ENCODE data around the gene IPPK.

Gene IPPK, protein sequence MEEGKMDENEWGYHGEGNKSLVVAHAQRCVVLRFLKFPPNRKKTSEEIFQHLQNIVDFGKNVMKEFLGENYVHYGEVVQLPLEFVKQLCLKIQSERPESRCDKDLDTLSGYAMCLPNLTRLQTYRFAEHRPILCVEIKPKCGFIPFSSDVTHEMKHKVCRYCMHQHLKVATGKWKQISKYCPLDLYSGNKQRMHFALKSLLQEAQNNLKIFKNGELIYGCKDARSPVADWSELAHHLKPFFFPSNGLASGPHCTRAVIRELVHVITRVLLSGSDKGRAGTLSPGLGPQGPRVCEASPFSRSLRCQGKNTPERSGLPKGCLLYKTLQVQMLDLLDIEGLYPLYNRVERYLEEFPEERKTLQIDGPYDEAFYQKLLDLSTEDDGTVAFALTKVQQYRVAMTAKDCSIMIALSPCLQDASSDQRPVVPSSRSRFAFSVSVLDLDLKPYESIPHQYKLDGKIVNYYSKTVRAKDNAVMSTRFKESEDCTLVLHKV

DNA sequence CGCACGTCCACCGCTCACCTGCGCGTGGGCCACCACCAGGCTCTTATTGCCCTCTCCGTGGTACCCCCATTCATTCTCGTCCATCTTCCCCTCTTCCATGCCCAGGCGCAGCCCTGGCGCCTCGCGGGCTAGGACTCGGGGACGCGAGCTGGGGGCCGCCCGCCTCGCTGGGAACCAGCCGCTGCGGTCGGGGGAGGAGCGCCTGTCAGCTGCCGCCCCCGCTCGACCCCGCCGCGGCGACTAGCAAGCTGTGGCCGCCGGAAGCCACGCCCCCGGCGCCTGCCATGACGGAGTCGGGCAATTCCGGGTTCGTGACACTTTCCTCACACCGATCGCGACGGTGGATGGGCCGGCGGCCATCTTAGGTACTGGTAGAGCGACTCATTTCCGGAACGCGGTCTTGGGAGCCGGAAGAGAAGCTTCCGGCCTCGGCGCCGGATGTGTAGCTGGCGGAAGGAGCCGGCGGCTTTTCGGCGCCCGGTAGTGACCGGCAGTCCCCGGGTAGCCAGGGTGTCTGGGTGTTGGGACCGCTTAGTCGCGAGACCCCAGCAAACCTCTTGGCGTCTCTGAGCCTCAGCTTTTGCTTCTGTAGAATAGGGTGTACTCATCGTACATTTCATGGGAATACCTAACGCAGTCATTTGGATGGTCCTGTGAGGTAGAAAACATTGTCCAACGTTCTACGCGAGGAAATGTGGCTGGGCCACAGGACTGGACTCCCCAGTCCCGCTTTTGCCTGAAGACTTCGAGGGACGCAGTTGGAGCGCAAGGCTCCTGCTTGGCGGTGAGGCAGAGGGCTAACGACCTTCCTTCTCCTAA is at the start of gene IPPK:
Gene IPPK, minus strand, starts transcription at position 242 of the 819 bp plus-strand sequence. Its CDS starts 143 bp downstream, at position 99.
- peak; percentile 97 for DNase-seq (ENCODE audit: low read depth)

DNA sequence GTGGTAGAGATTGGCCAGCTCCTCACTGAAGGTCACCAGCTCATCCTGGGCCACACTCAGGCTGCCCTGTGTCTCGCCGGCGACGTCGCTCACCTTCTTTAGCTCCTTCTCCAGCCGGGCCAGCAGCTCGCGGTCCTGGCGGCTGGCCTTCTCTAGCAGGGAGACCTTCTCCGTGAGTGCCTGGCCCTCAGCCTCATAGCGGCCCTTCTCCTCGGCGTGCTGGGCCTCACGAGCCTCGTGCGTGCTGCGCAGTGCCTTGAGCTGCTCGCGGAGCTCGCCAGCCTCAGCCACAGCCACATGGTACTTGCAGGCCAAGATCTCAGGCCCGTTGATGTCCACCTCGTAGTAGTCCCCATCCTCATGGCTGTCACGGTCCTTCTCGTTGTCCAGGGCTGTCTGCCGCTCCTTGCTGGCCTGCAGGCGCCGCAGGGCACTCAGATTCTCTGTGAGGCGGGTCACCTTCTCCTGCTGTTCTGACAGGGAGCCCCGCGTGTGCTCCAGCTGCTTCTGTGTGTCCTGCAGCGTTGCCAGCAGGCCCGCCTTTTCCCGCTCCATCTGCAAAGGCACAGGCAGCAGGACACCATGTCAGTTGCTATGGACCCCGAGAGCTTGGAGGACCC is 49.2 kb upstream of the IPPK start:
- DNase-seq (ENCODE audit: low read depth), result no peak

DNA sequence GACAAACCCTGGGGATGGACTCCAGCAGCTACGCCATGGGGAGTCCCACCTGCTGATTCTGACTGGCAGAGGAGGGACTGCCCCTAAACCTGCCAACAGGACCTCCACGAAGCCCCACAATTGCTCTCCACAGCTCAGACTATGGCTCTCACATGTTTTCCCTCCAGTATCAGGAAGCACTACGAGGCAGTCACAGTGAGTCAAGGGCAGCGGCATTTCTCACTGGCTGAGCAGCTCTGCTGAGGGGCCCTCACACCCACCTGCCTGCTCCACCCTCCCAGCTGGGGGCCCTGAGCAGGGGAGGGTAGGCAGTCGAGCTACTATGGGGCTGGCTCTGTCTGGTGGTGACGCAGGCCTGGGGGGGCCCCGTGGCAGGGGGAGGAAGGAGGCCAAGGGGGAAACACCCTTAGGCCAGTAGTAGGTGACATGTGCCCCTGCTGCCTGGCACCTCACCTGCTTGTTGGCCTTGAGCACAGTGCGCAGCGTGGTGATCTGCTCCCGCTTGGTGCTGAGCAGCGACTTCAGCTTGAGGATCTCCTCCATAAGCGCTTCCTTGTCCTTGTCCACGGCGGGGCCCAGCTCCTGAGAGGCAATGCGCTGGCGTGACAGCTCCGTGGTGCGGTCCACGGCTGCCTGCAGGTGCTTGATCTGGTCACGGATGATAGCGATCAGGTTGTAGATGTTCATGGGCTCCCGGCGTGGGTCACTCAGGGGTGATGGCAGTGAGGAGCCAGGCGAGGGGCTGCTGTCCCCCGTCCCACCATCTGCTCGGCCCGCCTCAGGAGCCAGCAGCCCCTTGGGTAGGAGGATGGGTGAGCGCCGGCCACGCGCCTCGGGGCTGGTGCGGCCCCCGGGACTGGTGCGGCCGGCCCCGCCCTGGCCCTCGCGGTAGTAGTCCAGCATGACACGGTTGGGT is 48.4 kb upstream of the IPPK start:
- DNase-seq (ENCODE audit: low read depth), result no peak

DNA sequence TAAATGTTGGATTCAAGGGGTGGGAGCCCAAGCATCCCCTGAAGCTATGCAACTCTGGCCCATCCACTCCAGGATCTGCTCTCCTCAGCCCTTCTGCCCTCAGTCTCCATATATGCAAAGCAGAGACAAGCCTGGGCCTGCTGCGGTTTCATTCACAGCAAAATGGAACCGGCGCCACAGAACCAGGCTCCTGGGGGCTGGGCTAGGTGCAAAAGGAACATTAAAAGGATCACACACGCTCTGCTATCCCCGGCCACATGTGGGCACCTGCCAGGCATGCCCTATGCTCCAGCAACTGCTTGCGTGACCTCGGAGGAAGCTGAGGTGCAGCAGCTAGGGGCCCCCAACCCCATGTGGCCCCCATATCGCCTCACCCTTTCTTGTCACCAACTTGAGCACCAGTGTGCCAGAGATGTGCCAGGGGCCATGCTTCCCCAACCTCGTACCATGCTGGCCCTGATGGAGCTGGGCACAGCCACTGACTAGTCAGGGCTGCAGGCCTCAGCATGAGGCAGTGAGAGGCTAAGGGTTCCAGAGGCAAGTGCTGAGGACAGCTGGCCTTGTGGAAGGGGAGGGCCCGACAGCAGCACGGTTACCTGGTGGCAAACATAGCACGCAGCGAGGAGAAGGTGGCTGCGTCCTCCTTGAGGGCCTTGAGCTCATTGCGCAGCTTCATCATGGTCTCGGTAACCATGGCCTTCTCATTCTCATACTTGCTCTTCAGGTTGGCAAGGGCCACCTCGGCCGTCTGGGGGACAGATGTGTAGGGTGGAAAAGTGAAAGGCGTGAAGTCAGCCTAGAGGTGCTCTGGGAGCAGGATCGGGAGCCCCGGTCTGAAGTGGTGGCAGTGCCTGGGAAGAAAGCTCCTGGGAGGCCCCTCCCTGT is 47.5 kb upstream of the IPPK start:
- DNase-seq (ENCODE audit: low read depth), result no peak

DNA sequence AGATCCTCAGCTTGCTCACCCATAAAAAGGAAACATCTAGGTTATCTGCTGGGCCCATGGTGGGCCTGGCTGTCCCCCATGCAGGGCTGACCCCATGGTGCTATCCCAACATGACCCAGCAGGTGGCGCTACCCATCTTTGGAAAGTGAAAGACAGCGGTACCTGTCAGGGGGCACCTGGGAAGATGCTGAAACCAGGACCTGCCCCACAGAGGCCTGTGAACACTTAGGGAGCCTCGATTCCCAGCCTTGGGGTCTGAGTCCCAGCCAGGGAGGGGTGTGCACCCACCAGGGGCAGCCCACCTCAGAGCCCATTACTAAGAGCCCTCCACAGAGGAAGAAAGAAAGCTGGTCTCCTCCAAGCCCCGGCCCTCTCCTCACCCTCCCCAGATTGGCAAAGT is 46.6 kb upstream of the IPPK start:
- peak; percentile 74 for DNase-seq (ENCODE audit: low read depth)

DNA sequence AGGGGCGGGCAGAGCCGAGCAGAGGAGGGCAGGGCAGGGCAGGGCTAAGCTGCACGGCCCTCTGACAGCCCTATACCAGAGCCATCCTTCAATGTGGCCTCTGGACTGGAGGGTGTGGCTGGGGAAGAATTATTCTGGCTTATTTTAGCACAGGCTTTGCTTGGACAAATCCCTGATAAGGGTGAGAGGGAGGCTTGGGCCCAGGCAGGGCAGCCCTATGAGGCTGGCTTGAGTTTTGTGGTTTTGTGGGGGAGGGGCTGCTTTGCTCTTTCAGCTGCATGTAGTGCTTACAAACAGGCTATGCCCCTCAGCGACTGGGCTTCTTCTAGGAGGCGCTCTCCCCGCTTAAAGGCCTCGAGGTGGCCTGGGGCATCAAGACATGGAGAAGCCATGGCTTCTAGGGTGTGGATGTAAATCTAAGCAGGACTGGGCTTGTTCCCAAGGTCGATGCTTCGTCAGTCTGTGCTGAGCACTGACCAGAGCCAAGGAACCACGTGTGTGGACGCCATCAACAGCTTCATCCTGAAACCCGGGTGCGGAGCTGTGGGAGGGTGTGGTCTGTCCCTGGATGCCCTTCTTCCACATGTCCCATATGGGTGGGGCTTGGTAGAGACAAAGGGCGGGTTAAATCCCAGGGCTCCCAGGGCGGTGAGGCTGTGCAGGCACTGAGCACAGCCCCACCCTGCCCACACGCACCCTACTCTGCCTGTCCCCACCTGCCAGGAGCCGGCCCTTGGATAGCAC is 45.7 kb upstream of the IPPK start:
- no peak for DNase-seq (ENCODE audit: low read depth)

DNA sequence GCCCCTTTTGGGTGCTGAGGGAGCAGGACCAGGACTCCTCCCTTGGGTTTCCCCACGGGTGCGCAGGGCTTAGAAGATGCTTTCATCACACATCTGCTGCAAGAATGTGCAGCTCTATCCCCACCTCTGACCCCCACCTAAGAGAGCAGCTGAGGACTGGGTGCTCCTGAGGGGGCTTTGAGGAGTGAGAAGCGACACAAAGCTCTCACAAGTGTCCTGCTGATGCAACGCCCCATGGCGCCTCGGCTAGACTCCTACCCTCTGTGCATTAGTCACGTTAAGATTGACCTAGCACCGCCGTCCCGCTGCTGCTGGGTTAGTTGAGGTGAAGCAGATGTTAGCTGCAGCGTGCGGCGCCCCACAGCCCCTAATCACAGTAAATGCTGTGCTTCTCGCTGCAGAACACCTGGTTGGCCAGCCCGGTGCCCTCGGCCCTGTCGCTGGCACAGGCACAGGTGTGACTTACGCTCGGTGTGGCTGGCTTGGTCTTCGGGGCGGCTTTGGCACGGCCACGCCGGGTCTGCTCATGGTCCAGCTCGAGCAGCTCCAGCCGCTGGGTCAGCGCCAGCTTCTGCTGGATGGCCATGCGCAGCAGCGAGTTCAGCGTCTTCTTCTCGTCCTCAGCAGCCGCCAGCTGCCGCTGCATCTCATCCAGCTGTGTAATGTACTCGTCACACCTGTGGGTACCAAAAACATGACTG is 45.0 kb upstream of the IPPK start:
- no peak for DNase-seq (ENCODE audit: low read depth)

DNA sequence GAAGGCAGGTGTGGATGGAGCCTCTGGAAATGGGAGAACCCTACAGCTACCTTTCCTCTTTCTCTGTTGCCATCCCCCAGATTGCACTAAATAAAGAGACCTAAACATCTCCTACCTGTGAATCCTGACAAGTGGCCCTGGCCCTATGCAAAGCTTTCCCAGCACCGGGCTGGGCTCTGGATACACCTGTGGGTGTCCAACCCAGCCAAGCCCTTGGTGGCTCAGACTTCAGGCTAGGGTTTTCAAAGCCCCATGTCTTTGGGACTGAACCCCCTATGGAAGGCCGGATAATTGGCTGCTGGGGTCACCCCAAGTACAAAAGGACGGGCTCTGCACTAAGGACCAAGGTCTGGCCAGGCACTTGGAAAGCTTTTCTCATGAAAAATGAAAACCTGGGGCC is 44.1 kb upstream of the IPPK start:
- DNase-seq (ENCODE audit: low read depth), result no peak

DNA sequence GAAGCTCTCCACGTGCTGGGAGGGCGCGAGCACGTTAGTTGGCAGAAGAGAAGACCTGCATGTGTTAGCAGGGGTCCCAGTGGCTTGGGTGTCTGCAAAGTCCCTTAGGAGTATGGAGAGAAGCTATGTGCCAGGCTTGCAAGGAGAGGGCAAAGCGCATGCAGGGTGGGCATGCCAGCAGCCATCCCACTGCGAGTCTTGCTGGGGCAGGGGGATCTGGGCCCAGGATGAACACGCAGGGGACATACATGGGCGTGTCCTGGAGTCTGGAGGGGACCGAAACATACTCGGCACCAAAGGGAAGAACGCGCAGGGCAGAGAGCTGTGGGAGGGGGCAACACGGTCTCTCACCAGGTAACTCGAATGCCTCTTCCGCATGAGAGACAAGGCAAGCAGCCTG is 43.6 kb upstream of the IPPK start:
- DNase-seq (ENCODE audit: low read depth), result no peak

DNA sequence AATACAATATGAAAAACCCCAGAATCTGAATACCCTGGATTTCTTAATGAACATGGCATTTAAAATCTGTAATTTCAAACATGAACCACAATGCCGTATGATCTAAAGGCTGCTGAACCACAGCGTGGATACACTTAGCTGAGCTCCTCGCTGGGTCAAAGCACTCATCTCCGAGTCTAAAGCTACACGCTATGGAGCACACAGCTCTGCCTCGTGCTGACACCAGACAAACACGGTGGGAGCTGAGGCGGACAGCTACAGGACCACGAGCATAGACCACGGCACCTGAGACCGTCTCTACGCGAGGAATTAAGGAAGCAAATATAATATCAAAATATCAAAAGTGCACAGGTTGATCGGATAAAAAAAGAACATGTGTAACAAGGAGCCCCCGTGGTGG is 42.8 kb upstream of the IPPK start:
- no peak for DNase-seq (ENCODE audit: low read depth)

DNA sequence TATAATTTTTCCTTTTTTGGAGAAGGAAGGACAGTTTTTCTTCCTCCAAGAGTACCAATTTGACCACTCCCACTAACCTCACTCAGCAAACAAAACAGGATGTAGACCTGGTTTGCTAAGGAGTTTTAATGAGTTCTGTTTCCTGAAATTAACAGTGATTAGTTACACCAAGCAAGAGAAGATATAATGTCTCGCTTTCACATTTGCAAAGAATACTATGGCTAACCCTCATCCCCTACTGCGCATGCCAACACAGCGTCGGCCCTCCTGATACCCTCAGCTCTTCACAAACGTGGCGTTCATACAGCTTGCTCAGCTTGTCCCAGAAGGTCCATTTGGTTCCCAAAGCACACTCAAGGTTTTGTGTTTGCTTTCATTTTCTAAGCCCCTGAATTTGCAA is 41.9 kb upstream of the IPPK start:
- no peak for DNase-seq (ENCODE audit: low read depth)

DNA sequence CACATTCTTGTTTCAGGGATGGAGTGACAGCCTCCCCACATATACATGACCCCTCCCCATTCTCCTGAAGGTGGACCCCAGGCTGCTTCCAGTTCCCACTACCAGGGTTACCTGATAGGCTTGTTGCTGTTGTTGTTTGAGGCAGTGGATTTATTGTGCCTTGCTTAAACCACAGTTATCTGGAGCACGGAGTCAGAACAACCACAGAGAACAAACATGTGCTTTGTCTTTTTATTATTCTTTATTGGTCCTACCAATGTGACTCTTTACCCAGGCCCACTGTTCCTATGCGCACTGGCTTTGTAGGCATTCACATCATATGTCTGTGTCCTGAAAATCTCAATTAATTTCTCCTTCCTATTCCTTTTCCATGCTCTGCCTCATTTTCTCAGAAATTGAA is 41.2 kb upstream of the IPPK start:
- no peak for DNase-seq (ENCODE audit: low read depth)

DNA sequence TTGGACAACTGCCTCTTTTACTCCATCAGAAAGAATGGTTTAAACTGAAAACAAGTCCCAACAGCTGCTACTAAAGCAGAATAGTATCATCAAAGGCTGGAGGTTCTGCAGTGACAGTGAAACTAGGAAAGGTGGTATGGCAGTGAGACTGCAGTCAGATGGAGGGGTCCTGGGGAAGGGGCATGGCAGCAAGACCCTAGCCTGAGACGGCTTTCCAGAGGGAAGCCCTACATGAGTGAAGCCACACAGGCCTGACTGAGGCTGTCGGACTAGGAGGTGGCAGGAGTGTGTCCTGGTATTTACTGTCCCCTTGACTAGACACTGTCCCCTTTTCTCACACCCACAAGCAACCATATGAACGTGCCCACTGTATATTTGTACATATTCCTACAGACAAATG is 40.4 kb upstream of the IPPK start:
- DNase-seq (ENCODE audit: low read depth), result no peak

DNA sequence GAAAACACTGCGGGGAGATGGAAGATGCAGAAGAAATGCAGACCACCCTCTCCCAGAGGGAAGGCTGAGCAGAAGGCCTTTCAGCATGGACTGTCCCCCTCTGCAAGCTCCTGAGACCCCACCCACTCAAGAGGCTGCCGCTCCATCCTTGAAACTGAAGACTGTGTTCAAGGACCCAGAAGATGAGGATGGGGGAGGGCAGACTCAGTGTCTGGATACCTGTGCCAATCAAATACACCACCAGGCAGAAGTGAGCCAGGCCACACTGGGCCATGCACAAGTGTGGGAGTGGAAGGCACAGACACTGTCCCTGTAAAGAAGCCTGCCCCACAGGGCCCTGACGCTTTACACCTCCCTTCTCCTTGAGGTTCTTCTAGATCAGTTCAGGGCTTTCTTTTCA is 40.0 kb upstream of the IPPK start:
- no peak for DNase-seq (ENCODE audit: low read depth)

DNA sequence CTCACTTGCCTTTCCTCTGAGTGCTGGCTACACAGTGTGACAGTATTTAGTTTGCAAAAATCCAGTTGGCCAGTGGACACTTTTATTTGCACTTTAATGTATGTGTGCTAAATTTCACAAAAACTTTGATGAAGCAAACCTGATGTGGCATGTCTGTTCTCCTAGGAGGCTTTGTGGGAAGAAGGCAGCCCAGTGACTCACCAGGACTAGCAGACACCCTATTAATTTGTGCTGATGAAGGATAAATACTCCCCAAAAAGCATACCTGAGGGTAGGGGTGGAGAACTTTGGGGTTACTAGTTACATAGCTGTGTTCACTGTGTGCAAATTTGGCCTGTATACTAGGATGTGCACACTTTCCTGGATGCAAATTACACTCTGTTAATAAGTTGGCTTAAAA is 39.3 kb upstream of the IPPK start:
- DNase-seq (ENCODE audit: low read depth), result no peak

DNA sequence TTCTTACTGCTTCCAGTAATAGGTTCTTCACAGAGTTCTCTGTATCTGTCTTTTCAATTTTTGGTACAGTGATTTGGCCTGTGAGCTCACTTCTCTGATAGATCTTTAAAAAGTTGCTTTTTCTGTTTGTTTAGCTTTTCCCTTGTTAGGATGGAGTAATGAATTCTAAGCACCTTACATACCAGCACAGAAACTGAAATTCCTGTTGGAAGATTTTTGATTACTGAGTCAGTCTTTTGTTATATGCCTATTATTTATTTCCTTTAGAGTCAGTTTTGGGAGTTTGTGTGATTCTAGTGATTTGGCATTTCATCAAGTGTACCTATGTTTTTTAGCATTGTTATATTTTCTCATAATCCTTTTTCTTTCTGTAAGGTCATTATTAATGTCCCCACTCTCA is 37.6 kb upstream of the IPPK start:
- no peak for DNase-seq (ENCODE audit: low read depth)

DNA sequence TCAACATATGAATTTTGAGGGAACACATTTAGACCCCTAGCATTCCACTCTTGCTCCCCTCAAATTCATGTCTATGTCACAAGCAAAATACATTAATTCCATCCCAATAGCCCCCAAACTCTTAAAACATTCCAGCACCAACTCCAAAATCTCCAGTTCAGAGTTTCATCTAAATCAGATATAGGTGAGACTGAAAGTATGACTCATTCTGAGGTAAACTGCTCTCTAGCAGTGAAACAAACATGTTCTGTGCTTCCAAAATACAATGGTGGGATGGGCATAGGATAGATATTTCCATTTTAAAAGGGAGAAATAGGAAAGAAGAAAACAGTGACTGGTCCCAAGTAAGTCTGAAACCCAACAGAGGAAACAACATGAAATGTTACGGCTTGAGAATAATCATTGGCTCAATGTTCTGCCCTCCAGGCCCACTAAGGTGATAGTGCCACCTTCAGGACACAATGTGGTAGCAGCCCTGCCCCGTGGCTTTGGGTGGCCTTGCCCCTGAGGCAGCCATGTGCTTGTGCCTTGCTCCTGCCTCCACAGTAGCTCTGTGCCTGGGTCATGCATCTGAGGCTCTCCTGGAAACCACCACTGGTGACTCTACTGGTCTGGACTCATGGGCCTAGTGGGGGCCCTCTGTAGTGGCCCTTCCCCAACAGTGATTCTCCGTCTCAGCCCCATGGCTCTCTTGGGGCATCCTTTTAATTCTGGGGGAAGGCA is 36.4 kb upstream of the IPPK start:
- DNase-seq (ENCODE audit: low read depth), result no peak

DNA sequence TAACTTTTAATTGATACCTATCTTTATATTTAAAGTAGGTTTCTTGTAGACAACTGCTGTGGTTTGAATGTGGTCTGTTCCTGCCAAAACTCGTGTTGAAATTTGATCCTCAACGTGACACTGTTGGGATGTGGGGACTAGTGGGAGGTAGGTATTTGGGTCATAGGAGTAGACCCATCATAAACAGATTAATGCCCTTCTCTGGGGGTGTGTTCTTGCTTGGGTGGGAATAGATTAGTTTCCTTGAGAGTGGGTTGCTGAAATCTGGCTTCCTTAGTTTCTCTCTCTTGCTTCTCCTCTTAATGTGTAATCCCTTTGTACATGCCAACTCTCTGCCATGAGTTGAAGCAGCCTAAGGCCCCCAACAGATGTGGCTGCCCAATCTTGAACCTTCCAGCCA is 34.6 kb upstream of the IPPK start:
- no peak for DNase-seq (ENCODE audit: low read depth)

DNA sequence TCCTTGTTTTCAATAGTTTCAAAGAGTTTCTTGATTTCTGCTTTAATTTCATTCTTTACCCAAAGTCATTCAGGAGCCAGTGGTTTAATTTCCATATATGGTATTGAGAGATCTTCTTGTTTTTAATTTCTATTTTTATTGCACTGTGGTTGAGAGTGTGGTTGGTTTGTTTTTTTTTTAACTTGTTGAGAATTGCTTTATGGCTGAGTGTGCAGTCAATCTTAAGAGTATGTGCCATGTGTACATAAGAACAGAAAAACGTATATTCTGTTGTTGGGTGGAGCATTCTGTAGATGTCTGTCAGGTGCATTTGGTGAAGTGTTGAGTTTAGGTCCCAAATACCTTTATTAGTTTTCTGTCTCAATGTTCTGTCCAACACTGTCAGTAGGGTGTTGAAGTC is 26.7 kb upstream of the IPPK start:
- DNase-seq (ENCODE audit: low read depth), result no peak

All from activated T-helper 9 cell treated with anti-CD3 and anti-CD28 coated beads, Interleukin-2, amount 50 U/mL, for 16 hours (primary cell).